ENCODE measurements around the gene MROH9.

MROH9 gene

DNA sequence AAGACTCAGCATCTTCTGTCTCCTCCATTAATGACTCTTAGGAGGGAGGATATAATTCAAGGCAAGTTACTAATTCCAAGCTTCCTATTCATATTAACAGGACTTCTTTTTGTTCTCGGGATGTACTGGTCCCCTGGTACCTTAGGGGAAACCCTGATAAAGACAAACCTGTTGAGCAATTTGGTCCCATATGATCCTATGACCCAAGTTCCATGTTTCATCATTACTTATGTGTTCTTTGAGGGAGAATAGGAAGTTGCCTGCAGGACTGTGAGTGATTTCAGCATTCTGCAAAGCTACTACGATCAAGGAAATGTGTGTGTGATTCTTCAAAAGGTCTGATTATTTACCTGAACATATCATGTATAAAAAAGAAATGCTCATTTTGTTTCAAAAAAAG is 149.5 kb downstream of the MROH9 start:
- TF ChIP-seq, protein P1, sequence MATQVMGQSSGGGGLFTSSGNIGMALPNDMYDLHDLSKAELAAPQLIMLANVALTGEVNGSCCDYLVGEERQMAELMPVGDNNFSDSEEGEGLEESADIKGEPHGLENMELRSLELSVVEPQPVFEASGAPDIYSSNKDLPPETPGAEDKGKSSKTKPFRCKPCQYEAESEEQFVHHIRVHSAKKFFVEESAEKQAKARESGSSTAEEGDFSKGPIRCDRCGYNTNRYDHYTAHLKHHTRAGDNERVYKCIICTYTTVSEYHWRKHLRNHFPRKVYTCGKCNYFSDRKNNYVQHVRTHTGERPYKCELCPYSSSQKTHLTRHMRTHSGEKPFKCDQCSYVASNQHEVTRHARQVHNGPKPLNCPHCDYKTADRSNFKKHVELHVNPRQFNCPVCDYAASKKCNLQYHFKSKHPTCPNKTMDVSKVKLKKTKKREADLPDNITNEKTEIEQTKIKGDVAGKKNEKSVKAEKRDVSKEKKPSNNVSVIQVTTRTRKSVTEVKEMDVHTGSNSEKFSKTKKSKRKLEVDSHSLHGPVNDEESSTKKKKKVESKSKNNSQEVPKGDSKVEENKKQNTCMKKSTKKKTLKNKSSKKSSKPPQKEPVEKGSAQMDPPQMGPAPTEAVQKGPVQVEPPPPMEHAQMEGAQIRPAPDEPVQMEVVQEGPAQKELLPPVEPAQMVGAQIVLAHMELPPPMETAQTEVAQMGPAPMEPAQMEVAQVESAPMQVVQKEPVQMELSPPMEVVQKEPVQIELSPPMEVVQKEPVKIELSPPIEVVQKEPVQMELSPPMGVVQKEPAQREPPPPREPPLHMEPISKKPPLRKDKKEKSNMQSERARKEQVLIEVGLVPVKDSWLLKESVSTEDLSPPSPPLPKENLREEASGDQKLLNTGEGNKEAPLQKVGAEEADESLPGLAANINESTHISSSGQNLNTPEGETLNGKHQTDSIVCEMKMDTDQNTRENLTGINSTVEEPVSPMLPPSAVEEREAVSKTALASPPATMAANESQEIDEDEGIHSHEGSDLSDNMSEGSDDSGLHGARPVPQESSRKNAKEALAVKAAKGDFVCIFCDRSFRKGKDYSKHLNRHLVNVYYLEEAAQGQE (IDR thresholded peaks at IDR 0.05; ENCODE audit: insufficient read depth in 1 of 2, low read depth in 2 of 2, low read length in 2 of 2) = no peak
- TF ChIP-seq TAF1 (IDR thresholded peaks at IDR 0.05; ENCODE audit: borderline replicate concordance, insufficient read depth, low read length) (no peak), POLR2AphosphoS5 (IDR thresholded peaks at IDR 0.05; ENCODE audit: low read depth, low read length) (no peak), FOXP2 (optimal IDR thresholded peaks at IDR 0.05; ENCODE audit: borderline replicate concordance, extremely low read depth, extremely low read length, insufficient read depth) (no peak), SIN3A (IDR thresholded peaks at IDR 0.05; ENCODE audit: borderline replicate concordance, insufficient read depth, low read length) (no peak)

DNA sequence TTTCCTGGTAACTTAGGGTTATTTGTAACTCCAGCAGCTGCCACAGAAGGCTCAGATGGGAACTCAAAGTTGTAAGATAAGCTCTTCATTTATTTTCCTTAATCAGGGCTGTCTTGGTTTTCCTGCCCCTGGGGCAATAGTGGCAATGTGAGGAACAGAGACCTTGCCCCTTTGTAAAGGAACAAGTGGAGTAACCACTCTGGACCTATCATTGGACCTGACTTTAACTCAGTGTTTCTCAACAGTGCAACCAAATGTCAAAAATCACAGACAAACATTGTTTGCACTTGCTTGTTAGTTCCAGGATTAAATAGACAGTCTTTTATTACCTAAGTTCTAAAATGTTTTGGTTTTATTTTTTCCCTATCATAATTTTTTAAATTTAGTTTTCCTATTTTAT is 152.6 kb downstream of the MROH9 start:
- TF ChIP-seq TAF1 (IDR thresholded peaks at IDR 0.05; ENCODE audit: borderline replicate concordance, insufficient read depth, low read length) (no peak), SIN3A (IDR thresholded peaks at IDR 0.05; ENCODE audit: borderline replicate concordance, insufficient read depth, low read length) (no peak), POLR2AphosphoS5 (IDR thresholded peaks at IDR 0.05; ENCODE audit: low read depth, low read length) (no peak), FOXP2 (optimal IDR thresholded peaks at IDR 0.05; ENCODE audit: borderline replicate concordance, extremely low read depth, extremely low read length, insufficient read depth) (no peak)
- TF ChIP-seq, protein P1 (IDR thresholded peaks at IDR 0.05; ENCODE audit: insufficient read depth in 1 of 2, low read depth in 2 of 2, low read length in 2 of 2) = no peak

DNA sequence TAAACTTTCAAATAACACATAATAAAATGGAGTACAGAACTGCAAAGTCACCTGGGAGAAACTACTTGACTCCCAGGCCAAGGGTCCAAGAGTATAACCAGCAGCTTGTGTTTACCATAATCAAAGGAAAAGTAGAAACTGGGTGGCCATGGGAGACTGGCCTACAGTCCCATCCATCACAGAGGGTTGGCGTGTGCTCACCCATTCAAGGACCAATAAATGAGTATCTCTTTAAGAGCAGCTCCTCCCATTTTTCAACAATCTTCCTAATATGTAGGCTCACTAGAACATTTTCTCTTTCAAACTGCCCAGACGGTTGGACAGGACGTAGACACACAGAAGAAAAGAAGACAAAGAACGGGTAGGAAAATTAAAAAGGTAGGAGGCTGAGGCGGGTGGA is 155.3 kb downstream of the MROH9 start, which contains the start of gene FMO3:
FMO3 (plus strand) TSS at position 302 of the 400 bp plus-strand sequence. CDS start 1,754 bp downstream, outside the sequence.
- no peak for TF ChIP-seq SIN3A (IDR thresholded peaks at IDR 0.05; ENCODE audit: borderline replicate concordance, insufficient read depth, low read length)
- no peak for TF ChIP-seq TAF1 (IDR thresholded peaks at IDR 0.05; ENCODE audit: borderline replicate concordance, insufficient read depth, low read length)
- no peak for TF ChIP-seq POLR2AphosphoS5 (IDR thresholded peaks at IDR 0.05; ENCODE audit: low read depth, low read length)
- TF ChIP-seq FOXP2 (optimal IDR thresholded peaks at IDR 0.05; ENCODE audit: borderline replicate concordance, extremely low read depth, extremely low read length, insufficient read depth) = no peak
- TF ChIP-seq, protein P1 (IDR thresholded peaks at IDR 0.05; ENCODE audit: insufficient read depth in 1 of 2, low read depth in 2 of 2, low read length in 2 of 2) = no peak

DNA sequence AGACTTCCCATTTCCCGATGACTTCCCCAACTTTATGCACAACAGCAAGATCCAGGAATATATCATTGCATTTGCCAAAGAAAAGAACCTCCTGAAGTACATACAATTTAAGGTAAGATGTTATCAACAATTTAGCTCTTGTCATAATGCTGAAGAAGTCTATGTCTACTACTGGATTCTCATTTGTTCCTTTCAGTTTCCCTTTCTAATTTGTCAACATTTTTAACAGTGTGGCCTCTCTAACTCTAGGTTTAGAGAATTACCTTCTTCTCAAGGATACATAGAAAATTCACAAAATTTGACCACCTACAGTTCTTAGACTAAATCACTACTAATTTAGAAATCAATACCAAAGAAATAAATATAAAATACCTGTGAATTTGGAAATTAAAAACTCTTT is 168.5 kb downstream of the MROH9 start:
- TF ChIP-seq POLR2AphosphoS5 (IDR thresholded peaks at IDR 0.05; ENCODE audit: low read depth, low read length) (no peak), TAF1 (IDR thresholded peaks at IDR 0.05; ENCODE audit: borderline replicate concordance, insufficient read depth, low read length) (no peak)
- TF ChIP-seq, protein P1 (IDR thresholded peaks at IDR 0.05; ENCODE audit: insufficient read depth in 1 of 2, low read depth in 2 of 2, low read length in 2 of 2) = no peak
